ENCODE measurements around the gene ANTXRL.

GRCh38 chr10:46255801-46256747 lies 30.7 kb upstream of the ANTXRL start:
- TF ChIP-seq, protein P1, sequence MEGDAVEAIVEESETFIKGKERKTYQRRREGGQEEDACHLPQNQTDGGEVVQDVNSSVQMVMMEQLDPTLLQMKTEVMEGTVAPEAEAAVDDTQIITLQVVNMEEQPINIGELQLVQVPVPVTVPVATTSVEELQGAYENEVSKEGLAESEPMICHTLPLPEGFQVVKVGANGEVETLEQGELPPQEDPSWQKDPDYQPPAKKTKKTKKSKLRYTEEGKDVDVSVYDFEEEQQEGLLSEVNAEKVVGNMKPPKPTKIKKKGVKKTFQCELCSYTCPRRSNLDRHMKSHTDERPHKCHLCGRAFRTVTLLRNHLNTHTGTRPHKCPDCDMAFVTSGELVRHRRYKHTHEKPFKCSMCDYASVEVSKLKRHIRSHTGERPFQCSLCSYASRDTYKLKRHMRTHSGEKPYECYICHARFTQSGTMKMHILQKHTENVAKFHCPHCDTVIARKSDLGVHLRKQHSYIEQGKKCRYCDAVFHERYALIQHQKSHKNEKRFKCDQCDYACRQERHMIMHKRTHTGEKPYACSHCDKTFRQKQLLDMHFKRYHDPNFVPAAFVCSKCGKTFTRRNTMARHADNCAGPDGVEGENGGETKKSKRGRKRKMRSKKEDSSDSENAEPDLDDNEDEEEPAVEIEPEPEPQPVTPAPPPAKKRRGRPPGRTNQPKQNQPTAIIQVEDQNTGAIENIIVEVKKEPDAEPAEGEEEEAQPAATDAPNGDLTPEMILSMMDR (IDR thresholded peaks at IDR 0.05; ENCODE audit: low read depth, low read length) = peak; percentile 98
- no peak for TF ChIP-seq POLR2A (IDR thresholded peaks at IDR 0.05; ENCODE audit: extremely low read depth, insufficient read length)
- TF ChIP-seq MAX (IDR thresholded peaks at IDR 0.05; ENCODE audit: low read depth, low read length) = no peak; the same call in 1 of the 2 replicates
- peak; percentile 46; the same call in 1 of the 2 replicates for TF ChIP-seq MYC (IDR thresholded peaks at IDR 0.05; ENCODE audit: low read depth, low read length)

All from NB4 (cell line).